Activated CD4-positive, alpha-beta T cell treated with anti-CD3 and anti-CD28 coated beads, Interleukin-2, Interleukin-6, amounts not matched to agents 100 ng/mL and 50 ng/mL, durations not matched to agents 16 hours and 8 hours (primary cell): ENCODE measurements around the gene C1QTNF12.

Experiments
- DNase-seq: peaks from one replicate; pipeline ENCODE4 v3.0.0-alpha.2; 2020

C1QTNF12 gene

GRCh38 chr1:1246577-1247340, at the start of gene C1QTNF12:
Gene C1QTNF12, minus strand, starts transcription at chr1:1246722. Its CDS starts 32 bp downstream, at chr1:1246690.
- DNase-seq = no peak

DNA sequence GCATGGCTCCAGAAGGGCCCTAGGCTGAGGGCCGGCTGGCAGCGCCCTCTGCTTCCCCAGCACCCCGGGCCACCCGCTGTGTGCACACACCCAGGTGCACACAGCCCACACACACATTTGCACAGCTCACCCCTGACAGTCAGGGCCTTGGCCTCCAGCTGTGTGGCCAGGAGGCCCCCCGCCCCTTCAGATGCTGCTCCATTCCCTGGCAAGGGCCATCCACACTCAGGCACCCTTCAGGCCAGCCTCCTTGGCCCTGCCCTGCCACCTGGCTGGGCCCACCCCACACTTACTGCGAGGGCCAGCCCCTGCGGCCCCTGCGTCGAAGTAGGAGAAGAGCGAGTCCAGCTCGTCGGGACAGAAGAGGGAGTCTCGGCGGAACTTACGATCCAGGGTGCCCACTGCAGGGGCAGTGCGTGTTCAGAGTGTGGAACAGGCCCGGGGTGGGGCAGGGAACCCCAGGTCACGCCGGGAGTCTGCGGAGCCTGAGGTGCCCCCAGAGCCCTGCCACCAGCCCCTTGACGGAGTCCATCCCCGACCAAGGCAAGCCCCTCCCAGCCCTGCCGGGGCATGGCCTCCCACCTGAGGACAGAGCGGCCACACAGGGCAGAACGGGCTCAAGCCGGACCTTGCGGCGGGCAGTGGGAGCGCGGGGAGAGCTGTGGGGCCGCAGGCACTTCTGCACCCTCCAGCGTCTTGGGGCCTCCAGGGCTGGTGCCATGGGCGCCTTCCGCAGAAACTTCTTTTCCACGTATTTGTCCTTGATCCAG, 48.8 kb upstream of the C1QTNF12 start:
- DNase-seq = no peak

DNA sequence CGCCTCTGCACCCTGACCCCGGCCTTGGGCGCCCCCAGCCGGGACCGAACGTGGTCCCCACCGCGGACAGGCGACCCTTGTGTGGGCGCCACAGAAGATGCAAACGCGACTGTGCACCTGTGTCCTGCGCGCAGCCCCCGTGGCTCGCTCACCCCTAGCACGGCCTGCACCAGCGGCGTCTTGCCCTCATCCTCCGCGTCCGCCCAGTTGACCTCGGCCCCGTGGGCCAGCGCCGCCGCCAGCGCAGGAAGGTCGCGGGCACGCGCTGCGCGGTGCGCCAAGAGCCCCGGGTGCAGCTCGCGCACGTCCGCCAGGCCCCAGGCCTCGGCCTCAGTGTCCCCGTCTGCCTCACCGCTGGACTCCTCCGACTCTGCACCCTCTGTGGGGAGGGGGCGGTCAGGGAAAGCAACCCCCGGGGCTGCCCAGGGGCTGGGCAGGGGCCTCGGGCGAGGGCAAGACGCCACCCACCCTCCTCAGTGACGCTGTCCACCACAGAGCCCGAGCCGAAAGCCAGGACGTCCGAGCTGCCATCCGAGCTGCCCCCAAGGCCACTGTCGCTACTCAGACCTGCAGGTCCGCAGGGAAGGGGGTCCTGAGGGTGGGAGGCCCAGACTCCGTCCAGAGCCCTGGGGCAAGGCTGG, 47.8 kb upstream of the C1QTNF12 start:
- DNase-seq = no peak

DNA sequence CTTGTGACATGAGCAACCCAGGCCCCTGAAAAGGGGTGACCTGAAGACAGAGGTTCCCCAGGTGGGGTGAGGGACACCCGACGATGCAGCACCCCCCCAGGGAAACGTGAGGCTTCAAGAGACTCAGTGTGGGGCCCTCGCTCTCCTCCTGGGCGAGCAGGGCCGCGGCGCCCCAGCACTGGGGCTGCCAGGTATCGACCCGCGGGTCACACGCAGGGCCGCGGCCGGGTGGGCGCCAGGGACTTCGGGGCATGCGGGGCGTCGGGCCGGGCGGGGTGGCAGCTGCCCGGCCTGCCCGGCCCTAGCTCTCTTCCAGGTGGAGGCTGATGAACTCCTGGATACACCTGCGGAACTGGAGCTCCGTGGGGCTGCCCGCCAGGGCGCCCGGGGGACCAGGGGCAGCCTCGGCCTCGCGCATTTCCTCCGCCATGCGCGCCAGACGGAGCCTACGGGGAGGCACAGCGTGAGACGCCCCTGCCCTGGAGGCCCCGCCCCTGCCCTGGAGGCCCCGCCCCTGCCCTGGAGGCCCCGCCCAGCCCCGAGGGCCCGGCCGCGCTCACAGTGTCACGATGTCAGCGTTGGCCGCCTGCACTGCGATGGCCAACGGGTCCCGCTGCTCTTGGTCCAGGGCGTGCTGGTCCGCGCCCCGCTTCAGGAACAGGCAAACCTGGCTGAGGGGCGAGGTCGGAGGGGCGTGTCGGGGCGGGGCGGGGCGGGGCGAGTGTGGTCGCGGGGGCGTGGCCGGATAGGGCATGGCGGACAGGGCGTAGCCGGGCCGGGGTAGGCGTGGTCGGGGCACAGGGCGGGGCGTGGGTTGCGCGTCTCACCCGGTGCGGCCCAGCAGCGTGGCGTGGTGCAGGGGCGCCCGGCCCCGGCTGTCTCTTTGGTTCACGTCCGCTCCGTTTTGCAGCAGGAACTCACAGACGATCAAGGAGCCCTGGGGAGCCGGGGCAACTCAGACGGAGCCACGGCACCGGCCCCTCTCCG, 47.0 kb upstream of the C1QTNF12 start:
- no peak for DNase-seq

GRCh38 chr1:1292851-1293250, 46.3 kb upstream of the C1QTNF12 start:
- no peak for DNase-seq

- no peak for DNase-seq
Observed at GRCh38 chr1:1292442-1292779, 45.9 kb upstream of the C1QTNF12 start.

DNA sequence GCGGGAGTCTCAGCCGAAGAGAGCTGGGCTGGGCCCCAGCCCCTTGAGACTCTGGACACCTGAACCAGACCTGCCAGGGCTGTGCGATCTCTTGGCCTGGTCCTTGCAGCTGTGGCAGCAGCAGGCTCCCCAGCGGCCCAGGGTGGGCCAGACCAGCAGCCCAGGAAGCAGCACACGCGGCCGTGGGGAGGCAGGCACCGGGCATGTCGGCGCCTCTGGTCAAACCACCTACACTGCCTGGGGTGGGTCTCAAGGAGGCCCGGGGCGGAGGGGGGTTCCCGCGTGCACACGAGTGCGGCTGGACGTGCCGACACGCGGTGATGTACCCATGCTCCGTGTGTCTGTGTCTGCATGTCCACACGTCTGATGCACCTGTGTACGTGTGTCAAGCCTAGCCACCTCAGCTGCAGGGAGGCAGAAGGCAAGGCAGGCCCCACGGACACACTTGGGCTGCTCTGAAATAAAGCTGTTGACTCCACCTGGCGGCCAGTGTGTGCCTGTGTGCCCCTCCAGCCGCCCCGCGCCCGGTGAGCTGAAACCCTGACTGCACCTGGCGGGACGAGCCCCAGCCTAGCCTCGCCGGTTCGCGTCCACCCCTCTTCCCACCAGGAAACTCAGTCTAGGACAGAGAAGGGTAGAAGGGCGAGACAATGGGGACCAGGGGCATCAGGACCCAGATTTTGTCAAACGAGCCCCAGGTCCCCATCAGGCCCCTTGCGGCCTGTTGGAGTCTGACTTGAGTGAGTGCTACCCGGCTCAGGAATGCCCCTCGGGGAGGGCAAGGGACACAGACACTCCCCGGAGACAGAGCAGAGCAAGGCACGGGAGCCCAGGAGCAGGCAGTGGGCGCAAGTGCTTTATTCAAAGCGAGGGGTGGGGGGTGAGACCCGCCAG, 45.3 kb upstream of the C1QTNF12 start:
- DNase-seq = peak; percentile 55

DNA sequence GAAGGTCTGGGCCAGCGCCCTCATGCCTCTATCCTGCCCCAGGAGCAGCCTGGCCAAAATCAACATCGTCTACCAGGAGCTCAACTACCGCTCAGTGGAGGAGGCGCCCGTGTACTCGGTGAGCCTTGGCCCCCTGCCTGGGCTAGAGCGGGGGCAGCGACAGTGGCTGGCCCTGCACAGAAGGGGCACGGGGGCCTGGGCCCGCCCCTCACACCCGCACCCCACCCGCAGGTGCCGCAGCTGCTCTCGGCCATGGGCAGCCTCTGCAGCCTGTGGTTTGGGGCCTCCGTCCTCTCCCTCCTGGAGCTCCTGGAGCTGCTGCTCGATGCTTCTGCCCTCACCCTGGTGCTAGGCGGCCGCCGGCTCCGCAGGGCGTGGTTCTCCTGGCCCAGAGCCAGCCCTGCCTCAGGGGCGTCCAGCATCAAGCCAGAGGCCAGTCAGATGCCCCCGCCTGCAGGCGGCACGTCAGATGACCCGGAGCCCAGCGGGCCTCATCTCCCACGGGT, 44.6 kb upstream of the C1QTNF12 start:
- DNase-seq = no peak

DNA sequence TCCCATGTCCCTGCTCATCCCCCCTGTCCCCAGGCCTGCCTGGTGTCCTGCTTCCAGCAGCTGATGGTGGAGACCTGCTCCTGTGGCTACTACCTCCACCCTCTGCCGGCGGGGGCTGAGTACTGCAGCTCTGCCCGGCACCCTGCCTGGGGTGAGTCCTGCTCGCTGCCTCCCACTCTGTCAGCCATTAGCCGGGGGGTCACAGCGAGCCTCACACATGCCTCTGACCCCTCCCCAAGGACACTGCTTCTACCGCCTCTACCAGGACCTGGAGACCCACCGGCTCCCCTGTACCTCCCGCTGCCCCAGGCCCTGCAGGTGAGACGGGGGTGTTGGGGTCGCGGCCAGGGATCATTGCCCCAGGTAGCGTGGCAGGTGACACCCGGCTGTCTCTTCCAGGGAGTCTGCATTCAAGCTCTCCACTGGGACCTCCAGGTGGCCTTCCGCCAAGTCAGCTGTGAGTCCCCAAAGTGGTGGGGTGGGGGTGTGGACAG, 43.8 kb upstream of the C1QTNF12 start:
- DNase-seq = no peak

- DNase-seq = no peak
Observed at GRCh38 chr1:1287288-1288110, 41.0 kb upstream of the C1QTNF12 start.

DNA sequence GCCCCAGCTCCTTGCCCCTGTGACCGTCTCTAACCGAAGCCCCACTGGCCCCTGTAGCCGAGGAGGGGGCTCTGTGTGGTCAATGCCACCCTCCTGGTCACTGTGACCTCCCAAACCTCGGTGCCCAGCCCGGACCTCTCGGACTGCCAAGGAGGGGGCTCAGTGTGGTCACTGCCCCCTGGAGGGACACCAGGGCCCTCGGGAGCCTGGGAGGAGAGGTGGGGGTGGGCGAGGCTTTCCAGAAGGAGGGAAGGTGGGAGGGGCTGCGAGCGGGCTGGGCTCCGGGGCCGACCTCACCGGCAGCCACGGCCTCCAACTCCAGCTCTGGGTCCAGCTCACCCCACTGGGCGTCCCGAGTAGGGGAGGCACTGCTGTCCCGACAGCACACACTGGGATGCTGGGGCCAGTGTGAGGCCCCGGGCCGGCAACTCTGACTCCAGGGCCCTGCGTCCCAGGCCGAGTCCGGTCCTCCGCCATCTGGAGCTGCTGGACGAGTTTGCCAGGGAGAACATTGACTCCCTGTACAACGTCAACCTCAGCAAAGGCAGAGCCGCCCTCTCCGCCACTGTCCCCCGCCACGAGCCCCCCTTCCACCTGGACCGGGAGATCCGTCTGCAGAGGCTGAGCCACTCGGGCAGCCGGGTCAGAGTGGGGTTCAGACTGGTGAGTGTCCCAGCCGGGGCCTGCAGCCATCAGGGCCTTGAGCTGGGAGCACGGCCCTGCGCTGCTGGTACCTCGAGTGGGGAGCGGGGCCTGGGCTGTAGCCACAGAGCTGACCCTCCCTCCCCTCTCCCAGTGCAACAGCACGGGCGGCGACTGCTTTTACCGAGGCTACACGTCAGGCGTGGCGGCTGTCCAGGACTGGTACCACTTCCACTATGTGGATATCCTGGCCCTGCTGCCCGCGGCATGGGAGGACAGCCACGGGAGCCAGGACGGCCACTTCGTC, 40.1 kb upstream of the C1QTNF12 start:
- no peak for DNase-seq

- DNase-seq = no peak
Observed at GRCh38 chr1:1285611-1286311, 39.2 kb upstream of the C1QTNF12 start.

DNA sequence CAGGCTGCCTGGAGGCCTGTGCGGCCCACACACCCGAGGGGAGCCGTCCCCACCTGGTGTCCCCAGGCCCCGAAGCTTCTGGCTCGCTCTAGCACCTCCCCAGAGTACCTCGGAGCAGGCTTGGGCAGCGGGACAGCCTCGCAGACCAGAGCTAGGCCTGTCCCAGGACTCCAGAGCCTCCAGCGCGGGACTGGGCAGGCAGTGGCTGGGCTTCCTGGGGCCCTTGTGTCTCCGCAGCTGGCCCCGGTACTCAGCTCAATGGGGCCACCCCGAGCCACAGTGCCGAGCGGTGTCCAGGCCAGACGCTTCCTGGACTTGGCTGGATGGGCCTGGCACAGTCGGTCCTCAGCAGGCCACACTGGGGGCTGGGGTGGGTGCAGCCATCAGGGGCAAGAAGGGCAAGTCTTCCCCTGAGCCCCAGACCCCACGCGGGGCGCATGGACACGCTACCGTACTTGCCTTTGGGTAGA, 38.6 kb upstream of the C1QTNF12 start:
- DNase-seq = no peak

DNA sequence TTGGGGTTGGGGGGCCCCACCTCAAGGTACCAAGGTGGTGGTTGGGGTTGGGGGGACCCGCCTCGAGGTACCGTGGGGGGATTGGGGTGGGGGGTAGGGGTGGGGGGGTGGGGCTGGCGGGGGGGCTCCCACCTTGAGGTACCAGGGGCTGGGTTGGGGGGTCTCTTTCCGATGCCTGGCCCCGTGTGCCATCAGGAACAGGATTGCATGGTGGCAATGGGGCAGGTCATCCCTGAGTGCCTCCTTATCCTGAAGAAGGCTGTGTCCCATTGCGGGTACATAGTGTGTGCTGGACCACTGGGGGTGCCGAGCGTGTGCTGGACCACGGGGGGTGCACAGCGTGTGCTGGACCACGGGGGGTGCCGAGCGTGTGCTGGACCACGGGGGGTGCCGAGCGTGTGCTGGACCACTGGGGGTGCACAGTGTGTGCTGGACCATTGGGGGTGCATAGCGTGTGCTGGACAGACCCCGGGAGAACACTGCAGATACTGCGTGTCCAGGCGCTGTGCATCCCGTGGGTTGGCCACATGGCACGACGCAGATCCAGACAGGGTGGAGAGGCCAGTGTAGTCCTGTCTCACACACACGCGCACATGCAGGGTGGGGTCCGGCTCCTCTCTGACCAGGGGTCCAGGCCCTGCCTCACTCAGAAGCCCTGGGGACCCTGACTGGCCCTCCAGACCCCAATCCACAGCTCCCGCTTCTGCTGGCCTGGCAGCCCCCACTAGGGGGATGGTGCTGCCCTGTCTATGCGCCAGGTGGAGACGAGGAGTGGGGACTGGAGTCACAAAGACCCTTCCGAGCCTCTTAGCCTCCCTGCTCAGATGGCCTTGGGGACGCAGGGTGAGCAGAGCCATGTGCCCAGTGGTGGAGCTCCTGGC, 37.9 kb upstream of the C1QTNF12 start:
- DNase-seq = no peak

GRCh38 chr1:1283821-1284220, 37.3 kb upstream of the C1QTNF12 start:
- DNase-seq = no peak

DNA sequence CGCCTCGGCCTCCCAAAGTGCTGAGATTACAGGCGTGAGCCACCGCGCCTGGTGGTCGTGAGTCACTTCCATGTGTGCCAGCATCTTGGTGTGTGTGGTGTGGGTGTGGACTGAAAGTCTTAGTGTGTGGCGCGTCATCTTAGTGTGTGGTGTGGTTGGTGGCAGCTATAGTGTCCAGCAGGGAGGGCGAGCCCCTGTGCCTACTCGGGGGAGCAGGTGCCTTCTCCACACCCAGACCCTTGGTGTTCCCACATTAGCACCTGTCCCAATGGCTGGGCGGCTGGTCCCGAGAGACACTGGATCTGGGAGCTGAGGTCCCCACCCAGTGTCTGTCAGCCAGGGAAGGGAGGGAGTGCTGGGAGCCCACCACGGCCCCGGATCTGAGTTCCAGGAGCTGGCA, 36.5 kb upstream of the C1QTNF12 start:
- DNase-seq = no peak
